ENCODE measurements around the gene TTBK1. TPM values are rescaled to one million over a fixed set of nuclear protein-coding genes. Genes with fewer than 3 reads are reported as not detected.

Gene TTBK1
- total and polyA plus RNA-seq, 9 donors: 0.03 to 0.11 (median 0.06) TPM; not detected in 6

DNA sequence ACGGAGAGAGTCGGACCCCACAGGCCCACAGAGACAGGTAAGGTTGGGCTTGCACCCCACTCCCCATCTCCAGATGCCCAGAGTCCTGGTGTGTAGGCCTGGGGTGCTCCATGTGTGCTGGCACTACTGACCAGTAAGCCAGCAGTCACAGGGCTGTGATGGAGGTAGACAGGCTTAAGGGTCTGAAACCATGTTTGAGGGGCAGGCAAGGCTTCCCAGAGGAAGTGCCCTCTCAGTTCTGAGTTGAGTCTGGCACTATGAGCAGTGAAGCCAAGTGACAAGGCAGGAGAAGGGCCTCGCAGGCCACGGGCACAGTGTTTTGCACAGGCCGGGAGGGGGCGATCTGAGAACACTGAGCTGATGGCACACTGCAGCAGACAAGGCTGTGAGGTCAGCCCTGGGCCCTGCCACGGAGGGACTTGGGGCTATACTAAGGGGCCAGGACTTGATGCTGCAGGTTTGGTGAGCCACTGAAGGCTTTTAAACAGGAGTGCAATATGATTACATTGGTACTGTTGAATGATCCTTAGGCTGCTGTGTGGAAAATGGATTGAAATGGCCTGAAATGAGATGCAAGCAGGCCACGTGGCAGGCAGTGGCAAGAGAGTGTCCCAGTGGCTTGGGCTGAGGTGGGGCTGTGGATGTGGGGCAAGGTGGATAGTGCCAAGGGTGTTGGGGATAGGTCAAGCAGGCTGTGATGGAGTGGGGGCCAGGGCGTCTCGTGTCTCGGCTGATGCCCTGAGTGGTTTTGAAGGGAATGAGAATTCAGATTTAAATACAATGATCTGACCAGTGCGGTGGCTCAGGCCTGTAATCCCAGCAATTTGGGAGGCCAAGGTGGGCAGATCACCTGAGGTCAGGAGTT lies 20.3 kb downstream of the TTBK1 start:
- no peak overlapping the region for H3K4me3 ChIP-seq
- no peaks in the 10 kb centered on the region for H3K36me3 ChIP-seq
- intact Hi-C loops (cut with DNase I): loop anchor here in 2 of 4 donors (10.0 kb wide), 2 partner anchors 231 to 241 kb away; no protein-coding TSS in a partner anchor
- WGBS, 3 donors: 62 to 66% (median 63%) methylated on average over 12 of the region's 12 CpGs
- H3K27me3 ChIP-seq: no peaks in the 10 kb centered on the region
- H3K9me3 ChIP-seq: no peaks in the 10 kb centered on the region
- peak in 3 of 5 donors; percentile 42 to 63 (median 50) for DNase-seq
- H3K27ac ChIP-seq: no peak overlapping the region
- no peaks in the 10 kb centered on the region for H3K4me1 ChIP-seq (ENCODE audit: insufficient read depth)
- TF ChIP-seq CTCF (IDR thresholded peaks at IDR 0.05) (peak in 1 of 3 donors; percentile 21), POLR2A (IDR thresholded peaks at IDR 0.05) (no peak)

DNA sequence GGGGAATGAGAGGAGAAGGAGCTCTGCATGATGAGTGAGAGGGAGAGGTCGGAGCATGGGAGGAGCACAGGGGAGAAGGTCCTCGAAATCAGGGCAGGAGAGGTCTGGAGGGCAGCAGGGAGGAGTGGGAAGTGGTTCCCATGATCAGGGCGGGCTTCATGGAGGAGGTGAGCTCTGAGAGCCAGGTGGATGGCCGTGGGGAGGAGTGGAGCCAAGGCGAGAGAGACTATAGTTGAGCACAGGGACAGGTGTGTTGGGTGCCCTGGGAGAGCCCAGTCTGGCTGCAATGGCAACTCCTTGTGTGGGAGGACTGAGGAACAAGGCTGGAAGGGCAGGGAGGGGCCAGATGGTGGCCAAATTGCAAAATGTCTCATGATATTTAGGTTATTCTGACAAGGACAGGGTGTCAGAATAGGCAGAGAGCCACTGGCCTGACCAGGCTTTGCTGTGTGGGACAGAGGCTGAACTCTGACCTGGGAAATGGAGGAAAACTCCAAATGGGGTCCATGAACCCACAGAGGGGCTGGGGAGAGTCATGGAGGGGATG lies 21.4 kb downstream of the TTBK1 start:
- intact Hi-C loops (cut with DNase I): loop anchor here in 2 of 4 donors (10.0 kb wide), 2 partner anchors 230 to 240 kb away; no protein-coding TSS in a partner anchor
- Histone ChIP-seq H3K27me3 (no peaks in the 10 kb centered on the region), H3K36me3 (no peaks in the 10 kb centered on the region), H3K4me3 (no peak overlapping the region), H3K9me3 (no peaks in the 10 kb centered on the region), H3K27ac (no peak overlapping the region), H3K4me1 (ENCODE audit: insufficient read depth) (peaks cover 3% of the 10 kb centered on the region)
- DNase-seq: no peak
- WGBS, 3 donors: 81 to 90% (median 85%) methylated on average over 5 of the region's 5 CpGs
- TF ChIP-seq POLR2A (IDR thresholded peaks at IDR 0.05) (no peak), EP300 (IDR thresholded peaks at IDR 0.05) (no peak), CTCF (IDR thresholded peaks at IDR 0.05) (no peak)

DNA sequence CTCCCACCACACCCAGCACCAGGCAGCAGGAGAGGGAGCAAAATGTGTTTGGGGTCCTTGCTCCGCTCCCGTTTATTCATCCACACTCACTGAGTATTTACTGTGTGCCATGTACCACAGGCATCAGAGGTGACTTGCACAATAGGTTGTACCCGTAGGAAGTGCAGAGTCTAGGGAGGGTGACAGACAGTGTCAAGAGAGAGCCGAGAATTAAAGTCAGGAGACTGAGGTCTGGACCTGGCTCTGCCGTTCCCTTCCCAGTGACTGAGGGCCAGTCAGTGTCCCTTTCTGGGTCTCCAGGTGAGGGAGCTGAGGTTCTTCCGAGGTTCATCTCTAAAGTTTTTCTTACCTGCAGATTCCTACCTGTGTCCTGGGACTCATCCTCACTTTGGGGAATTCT lies 22.3 kb downstream of the TTBK1 start:
- TF ChIP-seq CTCF (IDR thresholded peaks at IDR 0.05) (no peak), EP300 (IDR thresholded peaks at IDR 0.05) (no peak), POLR2A (IDR thresholded peaks at IDR 0.05) (no peak)
- no peak overlapping the region for H3K27ac ChIP-seq
- intact Hi-C loops (cut with DNase I): loop anchor here in 2 of 4 donors (10.0 kb wide), 2 partner anchors 229 to 239 kb away; no protein-coding TSS in a partner anchor

GRCh38 chr6:43267619-43268354 lies 24.5 kb downstream of the TTBK1 start:
- no peaks in the 10 kb centered on the region for H3K36me3 ChIP-seq
- no peaks in the 10 kb centered on the region for H3K27me3 ChIP-seq
- no peaks in the 10 kb centered on the region for H3K9me3 ChIP-seq
- no peak overlapping the region for H3K4me3 ChIP-seq
- no peak for DNase-seq
- H3K27ac ChIP-seq: no peak overlapping the region
- TF ChIP-seq POLR2A (IDR thresholded peaks at IDR 0.05) (no peak), CTCF (IDR thresholded peaks at IDR 0.05) (no peak), EP300 (IDR thresholded peaks at IDR 0.05) (no peak)
- WGBS, 3 donors: 61 to 69% (median 68%) methylated on average over 7 of the region's 7 CpGs
- H3K4me1 ChIP-seq (ENCODE audit: insufficient read depth): peaks cover 3% of the 10 kb centered on the region
- intact Hi-C loops (cut with DNase I): loop anchor here in 2 of 4 donors (10.0 kb wide), 2 partner anchors 227 to 237 kb away; no protein-coding TSS in a partner anchor

More for the DNA sequence above, 22.3 kb downstream of the TTBK1 start:
- Histone ChIP-seq H3K4me3 (no peak overlapping the region), H3K27me3 (no peaks in the 10 kb centered on the region), H3K36me3 (no peaks in the 10 kb centered on the region), H3K9me3 (no peaks in the 10 kb centered on the region), H3K4me1 (ENCODE audit: insufficient read depth) (peaks cover 3% of the 10 kb centered on the region)
- WGBS, 3 donors: 84 to 93% (median 90%) methylated on average over 6 of the region's 6 CpGs
- DNase-seq: no peak
